Activated CD4-positive, alpha-beta T cell treated with anti-CD3 and anti-CD28 coated beads, Interleukin-2, amount 10 ng/mL, durations not matched to agents 7 days and 5 days (primary cell): ENCODE measurements around the gene DUSP28. TPM values are rescaled to one million over a fixed set of nuclear protein-coding genes. Genes with fewer than 3 reads are reported as not detected.
"Not testable (repeated sequence)": the region's sequence is repeated elsewhere in the genome, so short reads cannot be mapped to it uniquely, and the experiment has no call there.

Experiments
- CTCF ChIA-PET: fragments of 350-600 bp; sonication (Branson Sonifier 250); formaldehyde crosslinking; loops from one replicate; lab custom pipeline; 2021; ENCODE audit warnings: antibody characterized with exemption; lab: Charles Lee
- POLR2A ChIA-PET: fragments of 350-600 bp; sonication (Branson Sonifier 250); formaldehyde crosslinking; loops from one replicate; lab custom pipeline; 2021; ENCODE audit warnings: antibody characterized with exemption; lab: Charles Lee
- DNase-seq: peaks from one replicate; pipeline ENCODE4 v3.0.0-alpha.2; 2020
- H3K27ac Mint-ChIP-seq: one replicate; pipeline ENCODE4 v1.8.0; 2021; ENCODE audit warnings: mild to moderate bottlenecking, moderate library complexity, mixed read lengths
- H3K27me3 Mint-ChIP-seq: one replicate; pipeline ENCODE4 v1.8.0; 2021; ENCODE audit warnings: mixed read lengths
- H3K36me3 Mint-ChIP-seq: one replicate; pipeline ENCODE4 v1.8.0; 2021; ENCODE audit warnings: low read depth, mixed read lengths
- H3K4me1 Mint-ChIP-seq: one replicate; pipeline ENCODE4 v1.8.0; 2021; ENCODE audit warnings: mixed read lengths
- H3K4me3 Mint-ChIP-seq: one replicate; pipeline ENCODE4 v1.8.0; 2021; ENCODE audit warnings: mild to moderate bottlenecking, moderate library complexity, mixed read lengths
- H3K9me3 Mint-ChIP-seq: one replicate; pipeline ENCODE4 v1.8.0; 2021; ENCODE audit warnings: mixed read lengths
- total RNA-seq, 2 experiments: library from RNA; stranded (reverse); gene quantifications; one replicate each; pipeline ENCODE4 v1.2.3, GENCODE V29; 2021

Gene DUSP28
- total RNA-seq, 2 experiments from 2014 or later = 9.6 to 11.6 TPM

DNA sequence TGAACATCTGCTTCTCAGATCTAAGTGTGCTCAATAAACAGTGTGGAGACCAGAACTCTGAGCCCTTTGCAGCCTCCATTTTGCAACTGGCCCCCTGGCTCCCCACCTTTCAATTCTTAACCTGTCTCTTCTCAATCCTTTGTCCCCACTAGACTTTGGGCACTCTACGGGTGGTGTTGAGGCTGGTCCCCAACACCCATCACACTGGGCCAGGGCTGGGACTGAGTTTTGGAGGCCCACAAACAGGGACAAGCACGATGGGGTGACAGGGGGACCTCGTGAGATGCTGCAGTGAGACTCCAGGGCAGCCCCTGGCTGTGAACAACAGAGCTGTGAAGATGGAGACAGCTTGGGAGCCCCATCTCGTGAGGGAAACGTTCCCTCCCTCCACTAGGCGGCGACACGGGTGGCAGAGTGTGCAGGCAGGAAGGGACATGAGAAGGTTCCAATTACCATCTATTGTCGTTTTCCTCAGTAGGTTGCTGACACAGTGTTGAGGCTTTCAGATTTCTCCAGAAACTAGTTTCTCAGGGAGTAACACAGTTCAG lies 3.5 kb upstream of the DUSP28 start:
- peaks cover 4% of the 10 kb centered on the region for H3K9me3 Mint-ChIP-seq
- POLR2A ChIA-PET = interaction anchor here (0.6 kb wide), 1 partner anchor 10 kb away, joined by 3 read pairs; no protein-coding TSS in a partner anchor
- H3K27ac Mint-ChIP-seq = peak overlapping the region; percentile 62
- peaks cover 52% of the 10 kb centered on the region for H3K36me3 Mint-ChIP-seq
- H3K27me3 Mint-ChIP-seq = no peaks in the 10 kb centered on the region
- CTCF ChIA-PET = interaction anchor here (1.4 to 2.3 kb wide), 3 partner anchors 10 to 29 kb away, joined by 3 to 15 read pairs (median 8); no protein-coding TSS in a partner anchor
- DNase-seq = peak; percentile 76
- H3K4me3 Mint-ChIP-seq = no peak overlapping the region
- H3K4me1 Mint-ChIP-seq = peaks cover 38% of the 10 kb centered on the region

DNA sequence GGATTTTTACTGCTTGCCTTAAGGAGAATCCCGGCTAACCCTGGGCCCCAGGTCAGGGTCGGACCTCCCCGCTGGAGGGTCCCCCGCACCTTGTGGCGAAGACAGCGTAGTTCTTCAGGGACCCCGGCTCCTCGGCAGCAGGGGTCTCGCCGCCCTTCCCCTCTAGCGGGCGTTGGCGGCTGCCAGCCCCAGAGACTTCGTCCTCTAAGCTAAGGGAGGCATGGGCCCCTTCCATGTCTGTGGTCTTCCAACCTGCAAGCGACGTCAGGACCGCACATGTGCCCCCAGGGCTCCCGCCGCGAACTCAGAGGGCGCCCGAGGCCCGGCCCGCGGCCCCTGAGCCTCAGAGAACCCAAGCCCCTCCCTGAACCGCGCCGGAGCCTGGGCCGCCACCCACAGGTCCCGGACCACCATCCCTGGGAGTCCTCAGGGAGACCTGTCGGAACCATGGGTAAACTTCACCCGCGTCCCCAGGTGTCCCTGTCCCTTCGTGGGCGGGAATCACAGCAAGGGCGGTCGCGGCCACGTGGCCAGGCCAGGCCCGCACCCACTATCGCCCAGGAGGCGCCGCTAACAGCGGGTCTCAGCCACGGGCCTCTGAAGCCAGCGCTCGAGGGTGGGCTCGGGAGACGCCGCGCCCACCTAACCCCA lies 2.9 kb upstream of the DUSP28 start:
- peaks cover 39% of the 10 kb centered on the region for H3K4me1 Mint-ChIP-seq
- H3K9me3 Mint-ChIP-seq = no peaks in the 10 kb centered on the region
- H3K36me3 Mint-ChIP-seq = peaks cover 49% of the 10 kb centered on the region
- H3K27me3 Mint-ChIP-seq = no peaks in the 10 kb centered on the region
- no peak for DNase-seq
- CTCF ChIA-PET = interaction anchor here (1.4 to 2.3 kb wide), 3 partner anchors 9 to 28 kb away, joined by 3 to 15 read pairs (median 8); no protein-coding TSS in a partner anchor
- POLR2A ChIA-PET = interaction anchor here (0.6 kb wide), 1 partner anchor 9 kb away, joined by 3 read pairs; no protein-coding TSS in a partner anchor
- H3K27ac Mint-ChIP-seq = peak overlapping the region; percentile 62
- no peak overlapping the region for H3K4me3 Mint-ChIP-seq

- Mint-ChIP-seq H3K9me3 (no peaks in the 10 kb centered on the region), H3K27me3 (no peaks in the 10 kb centered on the region), H3K36me3 (peaks cover 53% of the 10 kb centered on the region), H3K27ac (peak within 1 kb of the TSS; percentile 75), H3K4me1 (peaks cover 45% of the 10 kb centered on the region), H3K4me3 (peak within 1 kb of the TSS; percentile 79)
- ChIA-PET CTCF (interaction anchor here (1.4 to 2.3 kb wide), 3 partner anchors 8 to 28 kb away, joined by 3 to 15 read pairs (median 8); no protein-coding TSS in a partner anchor), POLR2A (no interaction called here)
- peak; percentile 70 for DNase-seq
These were observed 2.3 kb upstream of the DUSP28 start, which contains the start of gene ANKMY1 for GRCh38 chr2:240557808-240558207. ANKMY1 (minus strand) TSS chr2:240557988; CDS start chr2:240557335, 653 bp downstream.

DNA sequence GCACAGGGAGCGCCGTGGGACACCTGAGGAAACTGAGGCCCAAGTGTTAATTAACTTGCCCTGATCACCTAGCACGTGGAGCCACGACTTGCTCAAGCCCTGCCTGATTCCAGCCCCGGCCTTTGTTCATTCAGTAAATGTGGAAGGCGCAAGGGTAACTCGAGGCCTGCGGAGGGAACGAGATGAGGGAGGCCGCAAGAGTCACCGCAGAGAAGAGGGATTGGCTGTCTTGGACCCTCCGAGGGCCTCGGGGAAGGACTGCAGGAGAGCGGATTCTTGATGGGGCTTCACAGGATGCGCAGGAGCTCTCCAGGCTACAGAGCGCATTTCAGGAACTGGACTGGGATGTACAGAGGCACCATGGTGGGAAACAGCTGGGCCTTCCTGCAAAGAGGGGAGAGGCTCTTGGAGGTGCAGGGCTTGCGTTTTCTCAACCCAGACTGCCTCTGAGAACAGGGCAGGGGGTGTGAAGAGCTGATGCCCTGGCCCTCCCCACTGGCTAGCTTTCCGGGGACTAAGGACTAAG lies 1.9 kb upstream of the DUSP28 start:
- no peak for DNase-seq
- Mint-ChIP-seq H3K27ac (peak overlapping the region; percentile 75), H3K9me3 (no peaks in the 10 kb centered on the region), H3K27me3 (no peaks in the 10 kb centered on the region), H3K4me1 (peaks cover 50% of the 10 kb centered on the region), H3K36me3 (peaks cover 53% of the 10 kb centered on the region), H3K4me3 (peak overlapping the region; percentile 79)
- POLR2A ChIA-PET = no interaction called here
- CTCF ChIA-PET = interaction anchor here (2.3 kb wide), 1 partner anchor 27 kb away, joined by 8 read pairs; no protein-coding TSS in a partner anchor

- H3K9me3 Mint-ChIP-seq = no peaks in the 10 kb centered on the region
- POLR2A ChIA-PET = no interaction called here
- peak overlapping the region; percentile 79 for H3K4me3 Mint-ChIP-seq
- CTCF ChIA-PET = no interaction called here
- no peaks in the 10 kb centered on the region for H3K27me3 Mint-ChIP-seq
- H3K4me1 Mint-ChIP-seq = peaks cover 60% of the 10 kb centered on the region
- H3K27ac Mint-ChIP-seq = peak overlapping the region; percentile 69
- no peak for DNase-seq
- H3K36me3 Mint-ChIP-seq = peaks cover 56% of the 10 kb centered on the region
These were observed 871 bp upstream of the DUSP28 start for GRCh38 chr2:240559286-240559685.

DNA sequence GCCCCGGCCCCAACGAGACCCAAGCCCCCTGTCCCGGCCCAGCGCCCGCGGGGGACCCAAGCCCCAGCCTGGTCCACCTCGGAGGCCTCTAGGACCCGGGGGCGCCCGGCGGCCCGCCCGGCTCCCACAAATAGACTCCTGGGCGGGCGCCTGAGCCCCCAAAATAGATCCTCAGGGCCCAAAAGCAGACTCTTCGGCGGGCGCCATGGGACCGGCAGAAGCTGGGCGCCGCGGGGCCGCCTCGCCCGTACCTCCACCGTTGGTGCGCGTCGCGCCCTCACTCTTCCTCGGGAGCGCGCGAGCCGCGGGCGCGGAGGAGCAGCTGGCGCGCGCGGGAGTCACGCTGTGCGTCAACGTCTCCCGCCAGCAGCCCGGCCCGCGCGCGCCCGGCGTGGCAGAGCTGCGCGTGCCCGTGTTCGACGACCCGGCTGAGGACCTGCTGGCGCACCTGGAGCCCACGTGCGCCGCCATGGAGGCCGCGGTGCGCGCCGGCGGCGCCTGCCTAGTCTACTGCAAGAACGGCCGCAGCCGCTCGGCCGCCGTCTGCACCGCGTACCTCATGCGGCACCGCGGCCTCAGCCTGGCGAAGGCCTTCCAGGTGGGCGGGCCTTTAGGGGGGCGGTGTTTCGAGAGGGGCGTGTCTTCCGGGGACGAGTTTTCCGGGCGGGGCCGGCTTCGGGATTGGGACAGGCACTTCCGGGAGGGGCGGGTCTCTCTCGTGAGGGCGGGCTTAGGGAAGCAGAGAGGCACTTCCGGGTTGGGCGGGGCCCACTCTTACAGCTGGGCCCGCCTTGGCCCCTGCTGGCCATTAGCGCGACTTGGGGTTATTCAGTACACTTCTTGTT lies 545 bp downstream of the DUSP28 start:
- H3K9me3 Mint-ChIP-seq = no peaks in the 10 kb centered on the region
- POLR2A ChIA-PET = interaction anchor here (0.6 kb wide), 1 partner anchor 41 kb away, joined by 3 read pairs; no protein-coding TSS in a partner anchor
- CTCF ChIA-PET = interaction anchor here (0.6 to 2.6 kb wide), 5 partner anchors 12 to 563 kb away, joined by 3 to 10 read pairs (median 4); partner anchors contain the start of gene CAPN10
- peaks cover 65% of the 10 kb centered on the region for H3K36me3 Mint-ChIP-seq
- peak overlapping the region; percentile 79 for H3K4me3 Mint-ChIP-seq
- H3K4me1 Mint-ChIP-seq = peaks cover 74% of the 10 kb centered on the region
- H3K27me3 Mint-ChIP-seq = no peaks in the 10 kb centered on the region
- H3K27ac Mint-ChIP-seq = peak overlapping the region; percentile 83
- peak; percentile 100 for DNase-seq

DNA sequence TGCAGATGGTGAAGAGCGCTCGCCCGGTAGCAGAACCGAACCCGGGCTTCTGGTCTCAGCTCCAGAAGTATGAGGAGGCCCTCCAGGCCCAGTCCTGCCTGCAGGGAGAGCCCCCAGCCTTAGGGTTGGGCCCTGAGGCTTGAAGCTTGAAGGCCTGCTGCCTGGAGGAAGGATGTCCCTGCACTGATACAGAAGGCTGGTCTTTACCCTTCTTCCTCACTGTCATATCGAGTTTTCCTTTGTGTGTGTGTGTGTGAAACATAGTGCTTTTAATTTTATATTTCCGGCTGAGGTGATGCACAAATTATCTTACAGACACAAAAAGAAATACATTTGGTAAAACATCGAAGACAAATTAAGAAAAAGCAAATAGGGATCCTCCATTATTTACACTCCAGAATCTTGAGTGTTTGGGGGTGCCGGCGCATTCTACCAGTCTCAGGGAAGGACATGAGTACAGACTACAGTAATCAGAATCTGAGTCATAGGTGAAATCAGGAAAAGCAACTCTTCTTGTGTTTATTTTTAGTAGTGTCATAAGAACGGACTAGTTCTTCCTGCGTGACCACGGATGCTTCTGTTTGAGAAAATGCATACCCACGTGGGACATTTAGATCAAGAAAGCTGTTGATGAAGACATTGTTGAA lies 1.3 kb downstream of the DUSP28 start:
- Mint-ChIP-seq H3K36me3 (peaks cover 62% of the 10 kb centered on the region), H3K27me3 (no peaks in the 10 kb centered on the region), H3K9me3 (no peaks in the 10 kb centered on the region), H3K27ac (peak overlapping the region; percentile 83), H3K4me3 (peak overlapping the region; percentile 79), H3K4me1 (peaks cover 72% of the 10 kb centered on the region)
- ChIA-PET POLR2A (no interaction called here), CTCF (interaction anchor here (0.6 to 2.6 kb wide), 6 partner anchors 12 to 562 kb away, joined by 3 to 10 read pairs (median 4); partner anchors contain the start of gene CAPN10)
- DNase-seq = no peak

DNA sequence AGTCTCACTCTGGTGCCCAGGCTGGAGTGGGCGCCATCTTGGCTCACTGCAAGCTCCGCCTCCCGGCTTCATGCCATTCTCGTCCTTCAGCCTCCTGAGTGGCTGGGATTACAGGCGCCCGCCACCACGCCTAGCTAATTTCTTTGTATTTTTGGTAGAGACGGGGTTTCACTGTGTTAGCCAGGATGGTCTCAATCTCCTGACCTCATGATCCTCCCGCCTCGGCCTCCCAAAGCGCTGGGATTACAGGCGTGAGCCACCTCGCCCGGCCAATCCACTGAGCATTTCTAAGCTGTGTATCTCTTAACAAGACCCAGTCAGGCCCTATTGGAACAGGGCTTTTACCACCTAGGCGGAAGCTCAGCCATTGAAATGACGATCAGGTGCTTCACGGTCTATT lies 3.1 kb downstream of the DUSP28 start:
- DNase-seq, H3K27ac Mint-ChIP-seq, POLR2A ChIA-PET, H3K9me3 Mint-ChIP-seq, H3K27me3 Mint-ChIP-seq: not testable (repeated sequence)
- Mint-ChIP-seq H3K4me3 (peak overlapping the region; percentile 79), H3K4me1 (peaks cover 67% of the 10 kb centered on the region), H3K36me3 (peaks cover 57% of the 10 kb centered on the region)
- CTCF ChIA-PET = interaction anchor here (0.7 kb wide), 2 partner anchors 12 to 200 kb away, joined by 3 read pairs; no protein-coding TSS in a partner anchor

GRCh38 chr2:240563951-240564560 lies 3.9 kb downstream of the DUSP28 start:
- CTCF ChIA-PET = interaction anchor here (0.7 to 3.8 kb wide), 7 partner anchors 11 to 80 kb away, joined by 3 to 67 read pairs (median 29); partner anchors contain the start of gene CAPN10
- POLR2A ChIA-PET = no interaction called here
- peaks cover 49% of the 10 kb centered on the region for H3K36me3 Mint-ChIP-seq

GRCh38 chr2:240564561-240565332 lies 4.6 kb downstream of the DUSP28 start:
- peak; percentile 48 for DNase-seq
- peaks cover 56% of the 10 kb centered on the region for H3K4me1 Mint-ChIP-seq
- no peaks in the 10 kb centered on the region for H3K9me3 Mint-ChIP-seq
- no peaks in the 10 kb centered on the region for H3K27me3 Mint-ChIP-seq
- ChIA-PET POLR2A (no interaction called here), CTCF (interaction anchor here (1.0 to 3.8 kb wide), 9 partner anchors 8 to 79 kb away, joined by 3 to 67 read pairs (median 15); partner anchors contain the start of gene CAPN10)
- peaks cover 47% of the 10 kb centered on the region for H3K36me3 Mint-ChIP-seq
- peak overlapping the region; percentile 97 for H3K27ac Mint-ChIP-seq
- peak overlapping the region; percentile 91 for H3K4me3 Mint-ChIP-seq

More at GRCh38 chr2:240563951-240564560, 3.9 kb downstream of the DUSP28 start:
- peak; percentile 5 for DNase-seq
- Mint-ChIP-seq H3K27ac (peak overlapping the region; percentile 97), H3K27me3 (no peaks in the 10 kb centered on the region), H3K9me3 (no peaks in the 10 kb centered on the region), H3K4me1 (peaks cover 59% of the 10 kb centered on the region), H3K4me3 (peak overlapping the region; percentile 91)
